Heart left ventricle (tissue), 16 donors: ENCODE results near the gene RPL3. TPM values are rescaled to one million over a fixed set of nuclear protein-coding genes. Genes with fewer than 3 reads are reported as not detected.

Source experiments
- ATAC-seq, 4 donors: fragments of 200-7000 bp; cut with Tn5 transposase; one replicate each; pipeline ENCODE4 v1.9.1; 2020 to 2022; ENCODE audit warnings: moderate library complexity in 4 of 4, mild to moderate bottlenecking in 3 of 4, moderate number of reproducible peaks in 1 of 4
- DNase-seq, 5 donors: peaks; one replicate each; pipeline ENCODE4 v3.0.0-alpha.2; 2020
- H3K27ac ChIP-seq, 12 donors: fragments of 200-600 bp; sonication (generic) in 4 of 12; one replicate each; pipeline versions ENCODE4 v1.5.0 to v1.8.0; 2016 to 2022; ENCODE audit warnings: mild to moderate bottlenecking in 2 of 12
- H3K27me3 ChIP-seq, 9 donors: fragments of 200-600 bp; sonication (generic) in 2 of 9; one replicate each; pipeline versions ENCODE4 v1.5.1 to v1.8.0; 2016 to 2022; ENCODE audit warnings: mild to moderate bottlenecking in 3 of 9
- H3K36me3 ChIP-seq, 9 donors: fragments of 200-600 bp; sonication (generic) in 2 of 9; one replicate each; pipeline versions ENCODE4 v1.5.0 to v1.8.0; 2018 to 2022; ENCODE audit warnings: mild to moderate bottlenecking in 2 of 9
- H3K4me1 ChIP-seq, 12 donors: fragments of 200-600 bp; sonication (generic) in 4 of 12; one replicate each; pipeline versions ENCODE4 v1.5.0 to v1.8.0; 2016 to 2022; ENCODE audit warnings: mild to moderate bottlenecking in 3 of 12
- H3K4me3 ChIP-seq, 12 donors: fragments of 200-600 bp; sonication (generic) in 4 of 12; one replicate each; pipeline versions ENCODE4 v1.5.0 to v1.8.0; 2017 to 2022; ENCODE audit warnings: mild to moderate bottlenecking in 9 of 12, moderate library complexity in 4 of 12
- H3K9me3 ChIP-seq, 12 donors: fragments of 200-600 bp; sonication (generic) in 4 of 12; one replicate each; pipeline versions ENCODE4 v1.5.0 to v1.8.0; 2016 to 2022; ENCODE audit warnings: mild to moderate bottlenecking in 1 of 12
- CTCF ChIP-seq, 12 donors: fragments of 200-600 bp; sonication (generic) in 4 of 12; IDR thresholded peaks; one replicate each; pipeline versions ENCODE4 v1.5.0 to v1.8.0; 2018 to 2022; ENCODE audit warnings: antibody characterized with exemption in 12 of 12, mild to moderate bottlenecking in 5 of 12
- POLR2A ChIP-seq, 2 donors: fragments of 450-650 bp; IDR thresholded peaks; one replicate each; pipeline ENCODE4 v1.6.1; 2017; ENCODE audit warnings: antibody characterized with exemption in 2 of 2, mild to moderate bottlenecking in 2 of 2, moderate library complexity in 2 of 2
- WGBS, 4 donors: extraction: QIAGEN DNeasy Blood & Tissue Kit in 2 of 4; methylation state at CpG; one replicate each; pipeline versions ENCODE4 v1.1.5 to v1.1.7; 2013 to 2018; 5-methylcytosine and 5-hydroxymethylcytosine counted together
- intact Hi-C, 10 donors: fragments of 100-400 bp; cut with DNase I; formaldehyde crosslinking; loops; one replicate each; pipeline versions ENCODE4 v1.11.1 to v1.14.2; 2022
- polyA plus RNA-seq, 2 donors: library from polyadenylated mRNA; stranded (reverse); fragments of 200-250 nt; gene quantifications; one replicate each; pipeline ENCODE4 v1.2.3, GENCODE V29; 2013
- total RNA-seq, 9 donors: library from RNA; depleted of rRNA in 2 of 9; stranded (reverse); fragments of >200 nt in 2 of 9; fragmentation: NEBNext Ultra II Directional in 3 of 9; extraction: Animal tissue kit (Norgen Biotek cat#: 25700) in 3 of 9; gene quantifications; one replicate each; pipeline versions ENCODE4 v1.1.0 to v1.2.4, GENCODE V29; 2016 to 2023
- donor health status: ischemic (EF 13 %, LVEDD 7.1; RV severe dilation, severe dysfunction).
- donor health status: healthy with polysubstance abuse.
- donor health status: DM: no; HTN: yes; CAD: no.
- donor health status: DM: no; HTN: no; CAD: no.
- donor health status: ischemic (EF 25% LVEDD 6.9; RV normal size, moderate dysfunction).
- donor health status: ischemic (EF 25% LVEDD 5.7; RV mildly dilated, moderate dysfunction).
- donor health status: healthy.
- donor health status: DM: yes; HTN: yes; CAD: no.
- donor health status: ischemic (EF 35%, LVEDD 5.7; RV mildly dilated, moderate dysfunction).
- donor health status: nonischemic (EF 11% LVEDD 7.7; RV severe dilation, severe dysfunction).
- donor health status: DM: yes; HTN: yes; CAD: no.
- donor health status: PGD.
- donor health status: ischemic (EF 29% LVEDD 5.4; RV normal size, mild dysfunction).
- donor health status: nonischemic (EF 23%, LVEDD 6.1; RV moderate dilation, normal function).

The RPL3 gene
- total and polyA plus RNA-seq, 11 donors: 237 to 1,765 (median 336) TPM

GRCh38 chr22:39297490-39298240 is 21.8 kb downstream of the RPL3 start:
- H3K36me3 ChIP-seq: no peaks in the 10 kb centered on the region
- no peaks in the 10 kb centered on the region for H3K9me3 ChIP-seq
- ATAC-seq: no peak
- no peak overlapping the region for H3K4me3 ChIP-seq
- intact Hi-C loops: loop anchor here in 3 of 10 donors (5.0 kb wide), 3 partner anchors 45 to 65 kb away; no protein-coding TSS in a partner anchor
- TF ChIP-seq CTCF (IDR thresholded peaks at IDR 0.05) (no peak), POLR2A (IDR thresholded peaks at IDR 0.05) (no peak)
- 40 to 43% (median 42%) methylated on average over 15 to 18 of the region's 18 CpGs for WGBS, 4 donors
- peak overlapping the region; percentile 20 to 79 (median 70) for H3K27ac ChIP-seq
- H3K27me3 ChIP-seq: no peaks in the 10 kb centered on the region
- H3K4me1 ChIP-seq: peaks cover 6 to 63% (median 45%) of the 10 kb centered on the region in 12 donors
- DNase-seq: peak in 1 of 5 donors; percentile 35

GRCh38 chr22:39296981-39297489 is 22.4 kb downstream of the RPL3 start:
- no peak for ATAC-seq
- TF ChIP-seq POLR2A (IDR thresholded peaks at IDR 0.05) (no peak), CTCF (IDR thresholded peaks at IDR 0.05) (no peak)
- Histone ChIP-seq H3K27ac (peak overlapping the region in 11 of 12 donors; percentile 45 to 79 (median 71)), H3K36me3 (no peaks in the 10 kb centered on the region), H3K9me3 (no peaks in the 10 kb centered on the region), H3K4me1 (peaks cover 6 to 64% (median 51%) of the 10 kb centered on the region in 12 donors), H3K4me3 (no peak overlapping the region), H3K27me3 (no peaks in the 10 kb centered on the region)
- DNase-seq: peak in 1 of 5 donors; percentile 46
- intact Hi-C loops: loop anchor here in 3 of 10 donors (5.0 kb wide), 3 partner anchors 45 to 65 kb away; no protein-coding TSS in a partner anchor
- 28 to 43% (median 32%) methylated on average over 16 to 19 of the region's 19 CpGs for WGBS, 4 donors

- WGBS, 4 donors: 85 to 92% (median 87%) methylated on average over 6 of the region's 6 CpGs
- Histone ChIP-seq H3K4me1 (peaks cover 9 to 69% (median 54%) of the 10 kb centered on the region in 12 donors), H3K27ac (peak overlapping the region in 5 of 12 donors; percentile 56 to 79 (median 73)), H3K27me3 (no peaks in the 10 kb centered on the region), H3K9me3 (no peaks in the 10 kb centered on the region), H3K4me3 (no peak overlapping the region), H3K36me3 (no peaks in the 10 kb centered on the region)
- TF ChIP-seq POLR2A (IDR thresholded peaks at IDR 0.05): no peak
- no peak for TF ChIP-seq CTCF (IDR thresholded peaks at IDR 0.05)
- no peak for DNase-seq
- intact Hi-C loops: loop anchor here in 3 of 10 donors (5.0 kb wide), 3 partner anchors 44 to 64 kb away; no protein-coding TSS in a partner anchor
- no peak for ATAC-seq
These were observed 22.9 kb downstream of the RPL3 start for GRCh38 chr22:39296535-39296934.
